ENCODE results near the gene SEZ6L.
"Not testable (repeated sequence)": the region's sequence is repeated elsewhere in the genome, so short reads cannot be mapped to it uniquely, and the experiment has no call there.

Gene SEZ6L

DNA sequence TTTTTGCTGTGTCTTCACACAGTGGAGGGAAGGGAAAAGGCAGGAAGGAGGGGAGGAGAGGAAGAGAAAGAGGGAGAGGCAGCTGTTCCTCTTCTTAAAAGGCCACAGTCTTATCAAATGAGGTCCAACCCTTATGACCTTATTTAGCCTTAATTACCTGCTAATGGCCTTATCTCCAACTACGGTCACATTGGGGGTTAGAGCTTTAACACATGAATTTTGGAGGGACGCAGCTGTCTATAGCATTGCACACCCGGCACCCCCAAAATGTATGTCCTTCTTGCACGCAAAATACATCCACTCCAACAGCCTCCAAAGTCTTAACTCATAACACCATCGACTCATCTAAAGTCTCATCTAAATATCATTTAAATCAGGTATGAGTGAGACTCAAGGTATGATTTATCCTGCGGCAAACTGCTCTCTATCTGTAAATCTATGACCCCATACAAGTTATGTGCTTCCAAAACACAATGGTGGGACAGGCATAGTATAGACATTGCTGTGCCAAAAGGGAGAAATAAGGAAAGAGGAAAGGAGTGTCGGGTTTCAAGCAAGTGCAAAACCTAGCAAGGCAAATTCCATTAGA is 214.8 kb downstream of the SEZ6L start:
- no peak for DNase-seq (ENCODE audit: low read depth)

DNA sequence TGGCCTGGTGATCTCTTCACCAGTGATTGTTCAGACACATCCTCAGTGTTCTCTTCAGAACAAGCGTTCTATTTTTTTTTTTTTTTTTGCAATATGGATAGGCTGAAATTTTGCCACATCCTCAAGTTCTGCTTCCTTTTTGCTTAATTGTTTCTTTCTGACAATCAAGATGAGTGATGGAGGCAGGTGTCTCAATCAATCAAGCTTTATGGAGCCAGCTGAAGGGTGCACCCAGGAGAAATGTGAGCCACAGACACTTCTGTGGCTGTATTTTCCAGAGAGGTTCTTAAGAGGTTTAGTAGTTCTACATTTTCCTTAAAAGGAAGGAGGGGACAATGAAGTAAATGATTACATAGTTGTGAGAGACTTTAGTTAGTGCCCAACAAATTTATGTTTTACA is 215.9 kb downstream of the SEZ6L start:
- DNase-seq (ENCODE audit: low read depth) = no peak

DNA sequence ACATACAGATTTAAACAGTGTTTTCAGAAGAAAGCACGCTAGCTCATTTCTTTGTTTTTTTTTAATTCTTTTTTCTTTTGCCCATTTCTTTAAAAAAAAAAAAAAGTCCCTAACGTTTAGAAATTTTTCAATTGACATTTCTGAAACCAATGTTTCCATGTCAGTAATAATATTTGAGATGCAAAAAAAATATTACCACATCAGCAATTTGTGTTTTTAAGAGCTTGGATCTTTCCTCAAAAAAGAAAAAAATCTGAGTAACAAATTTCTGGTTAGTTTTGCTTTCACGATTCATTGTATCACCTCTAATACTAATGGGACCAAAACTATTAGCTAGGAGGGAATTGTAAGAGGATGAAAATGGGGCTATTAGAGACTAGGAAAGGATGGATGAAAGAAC is 219.9 kb downstream of the SEZ6L start:
- DNase-seq (ENCODE audit: low read depth) = no peak

DNA sequence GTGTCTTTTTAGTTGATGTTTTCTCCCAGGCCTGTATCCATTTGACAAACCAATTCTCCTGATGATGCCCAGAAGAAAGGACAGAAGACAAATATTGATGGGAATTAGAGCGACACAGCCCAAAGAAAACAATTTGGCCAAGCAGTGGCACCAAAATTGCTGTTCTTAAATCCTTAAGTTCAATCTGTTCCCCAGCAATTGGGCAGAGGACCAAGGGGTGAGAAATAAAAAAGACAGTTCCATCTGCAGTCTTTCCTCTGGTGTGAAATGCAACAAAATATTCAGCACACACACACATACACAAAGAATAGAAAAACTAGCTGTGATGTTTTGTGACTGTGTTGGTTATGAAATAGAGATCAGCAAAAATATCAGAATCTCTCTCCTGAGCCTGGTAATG is 221.8 kb downstream of the SEZ6L start:
- no peak for DNase-seq (ENCODE audit: low read depth)

DNA sequence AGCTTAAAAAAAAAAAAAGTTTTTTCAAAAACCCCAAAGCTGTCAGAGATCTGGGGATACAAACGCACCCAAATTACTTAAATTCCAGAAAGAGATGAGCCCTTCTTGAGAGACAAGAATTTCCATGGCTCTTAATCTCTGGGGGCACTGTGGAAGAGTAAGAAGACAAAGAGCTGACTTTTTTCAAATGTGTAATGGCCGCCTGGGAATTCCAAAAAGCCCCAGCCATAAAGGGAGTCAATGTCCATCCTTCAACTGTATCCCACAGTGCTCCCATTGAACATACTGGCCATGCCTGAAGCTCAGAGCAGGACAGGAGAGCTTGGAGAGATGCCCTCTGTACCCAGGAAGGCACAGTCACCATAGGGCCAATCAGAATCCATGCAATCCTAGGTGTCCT is 222.4 kb downstream of the SEZ6L start:
- DNase-seq (ENCODE audit: low read depth) = no peak

DNA sequence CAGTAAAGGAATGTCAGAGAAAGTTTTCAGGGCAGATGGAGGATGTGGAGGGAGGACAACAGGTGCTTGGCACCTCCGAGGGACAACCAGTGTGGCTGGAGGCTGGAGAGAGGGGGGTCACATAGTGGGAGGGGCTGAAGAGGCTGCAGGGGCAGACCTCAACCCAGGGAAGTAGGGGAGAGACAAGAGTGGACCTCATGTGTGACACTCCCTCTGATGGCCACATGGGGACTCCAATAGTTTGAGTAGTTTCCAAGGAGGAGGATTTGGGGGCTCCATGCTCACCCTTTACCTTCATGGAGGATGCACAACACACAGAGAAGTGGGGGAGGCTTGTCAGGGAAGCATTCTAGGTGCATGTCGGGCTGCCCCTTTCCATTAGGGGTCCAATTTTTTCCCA is 224.7 kb downstream of the SEZ6L start:
- peak; percentile 6 for DNase-seq (ENCODE audit: low read depth)

DNA sequence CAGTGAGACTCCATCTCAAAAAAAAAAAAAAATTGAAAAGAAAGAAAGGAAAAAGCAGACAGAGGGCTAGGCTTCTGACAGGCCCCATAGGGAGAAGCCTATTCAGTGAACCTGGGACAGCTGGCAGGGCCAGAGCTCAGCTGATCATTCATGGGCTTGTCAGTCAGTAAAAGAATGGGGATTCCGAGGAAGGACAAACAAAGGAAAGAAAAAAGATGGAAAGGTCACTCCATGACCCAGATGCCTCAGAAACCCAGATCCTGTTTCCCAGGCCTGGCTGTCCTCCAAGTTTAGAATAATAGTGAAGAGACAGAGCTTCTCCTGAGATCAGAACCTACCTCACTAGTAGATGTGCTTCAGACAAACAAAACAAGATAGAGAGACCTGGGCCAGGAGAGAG is 225.5 kb downstream of the SEZ6L start:
- no peak for DNase-seq (ENCODE audit: low read depth)

DNA sequence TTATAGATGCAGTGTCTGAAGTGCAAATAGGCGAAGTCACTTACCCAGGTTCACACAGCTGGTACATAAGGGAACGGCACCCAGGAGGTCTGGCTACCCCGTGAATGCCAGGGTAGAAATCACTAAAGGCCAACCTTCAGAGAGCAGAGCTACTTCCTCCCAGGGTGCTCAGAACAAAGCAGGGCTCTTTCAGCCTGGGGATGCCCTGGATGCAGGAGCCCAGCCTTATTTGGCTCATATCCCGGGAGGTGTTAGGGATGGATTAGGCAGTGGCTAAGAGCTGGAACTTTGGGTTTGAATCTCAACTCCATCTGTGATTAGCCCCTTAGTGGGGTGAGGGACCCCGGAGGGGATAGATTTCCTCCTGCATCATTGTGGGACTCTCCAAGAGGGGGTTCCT is 226.7 kb downstream of the SEZ6L start:
- DNase-seq (ENCODE audit: low read depth) = no peak

DNA sequence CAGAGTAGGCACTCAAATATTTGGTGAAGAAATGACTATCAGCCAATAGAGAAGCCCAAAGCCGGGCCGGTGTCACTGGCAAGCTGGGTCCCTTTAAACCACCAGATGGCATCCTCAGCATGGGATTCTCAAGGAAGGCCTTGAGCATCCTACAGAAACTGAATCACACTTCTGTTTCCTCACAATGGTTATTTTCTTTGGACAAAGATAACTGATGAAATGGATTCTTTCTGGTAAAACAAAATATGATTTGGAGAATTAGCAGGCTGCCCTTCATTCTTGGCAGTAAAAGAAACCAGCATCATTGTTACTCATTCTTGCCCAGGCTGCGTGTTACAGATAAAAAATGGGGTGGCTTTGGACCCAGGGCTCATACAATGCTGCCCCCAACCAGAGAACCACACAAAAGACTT is 229.5 kb downstream of the SEZ6L start:
- DNase-seq (ENCODE audit: low read depth) = peak; percentile 81

DNA sequence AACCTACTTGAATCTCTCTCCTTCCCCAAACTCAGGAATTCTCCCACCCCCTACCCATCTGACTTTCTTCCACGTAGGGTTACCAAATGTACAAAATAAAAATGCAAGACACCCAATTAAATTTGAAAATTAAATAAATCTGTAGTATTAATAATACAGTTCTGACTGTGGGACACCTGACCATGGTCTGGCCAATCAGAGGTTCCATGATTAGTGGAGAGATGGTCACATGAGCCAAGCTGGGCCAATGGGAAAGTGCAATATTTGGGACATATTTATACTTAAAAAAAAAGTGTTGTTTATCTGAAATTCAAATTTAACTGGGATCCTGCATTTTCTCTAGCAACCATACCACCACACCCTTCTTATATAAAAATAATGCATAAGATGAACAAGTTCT is 230.0 kb downstream of the SEZ6L start:
- peak; percentile 23 for DNase-seq (ENCODE audit: low read depth)

DNA sequence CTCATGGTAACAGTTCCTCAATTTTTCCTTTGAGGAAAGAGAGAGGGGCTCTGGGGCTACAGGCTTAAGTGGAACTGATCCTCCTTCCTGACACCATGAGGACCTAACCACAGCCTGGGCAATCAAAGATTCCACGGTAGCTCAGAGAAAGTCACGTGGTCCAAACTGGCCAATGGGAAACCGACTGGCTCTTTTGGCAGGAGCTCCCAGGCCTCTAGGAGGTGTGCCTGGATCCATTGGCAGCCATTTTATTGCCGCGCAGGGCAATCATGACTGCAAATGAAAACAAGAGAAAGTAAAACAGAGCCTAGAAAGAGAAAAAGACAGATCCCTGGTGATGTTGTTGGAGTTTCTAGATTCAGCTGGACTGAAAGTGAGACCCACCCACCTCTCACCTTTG is 232.5 kb downstream of the SEZ6L start:
- peak; percentile 21 for DNase-seq (ENCODE audit: low read depth)

DNA sequence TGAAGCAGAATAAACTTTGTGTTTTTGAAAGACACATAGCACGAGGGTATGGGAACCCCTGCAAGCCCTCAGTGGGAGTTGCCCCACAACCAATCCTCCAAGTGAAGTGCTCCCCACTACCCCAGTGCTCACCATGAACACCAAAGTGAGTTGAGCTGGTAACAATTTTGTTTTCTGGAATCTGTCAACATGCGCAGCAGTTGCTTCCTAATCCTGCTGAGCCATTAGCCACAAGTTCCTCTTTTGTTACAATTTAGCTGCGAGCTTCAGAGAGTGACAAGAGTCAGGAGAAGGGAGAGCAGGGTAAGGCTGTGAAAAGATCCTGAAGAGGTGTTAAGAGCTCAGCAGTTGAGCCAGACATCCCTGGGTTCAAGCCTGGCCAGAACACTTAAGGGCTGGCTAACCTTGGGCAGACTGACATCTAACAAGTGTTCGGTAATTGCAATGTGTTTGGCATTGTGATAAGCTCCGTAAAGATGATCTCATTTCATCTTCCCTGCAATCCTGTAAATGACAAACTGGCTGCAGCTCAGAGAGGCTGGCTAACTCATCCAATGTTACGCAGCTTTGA is 235.7 kb downstream of the SEZ6L start:
- DNase-seq (ENCODE audit: low read depth) = no peak

DNA sequence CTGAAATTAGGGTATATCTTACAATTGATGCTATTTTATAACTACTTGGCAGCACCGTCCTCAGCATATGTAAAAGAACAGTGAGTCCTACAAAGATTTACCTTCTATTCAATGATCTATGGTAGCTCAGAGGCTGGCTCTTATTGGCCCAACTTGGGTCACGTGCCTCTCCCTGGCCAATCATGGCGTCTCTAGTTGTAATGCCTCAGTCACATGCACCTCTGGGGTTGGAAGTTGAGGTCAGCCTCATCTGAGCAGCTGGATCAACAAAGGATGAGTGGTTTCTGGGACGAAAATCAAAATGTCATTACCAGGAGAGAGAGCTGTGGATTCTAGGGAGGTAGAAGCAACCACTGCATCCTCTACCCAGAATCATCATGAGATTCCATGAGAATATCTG is 236.9 kb downstream of the SEZ6L start:
- DNase-seq (ENCODE audit: low read depth) = peak; percentile 28

DNA sequence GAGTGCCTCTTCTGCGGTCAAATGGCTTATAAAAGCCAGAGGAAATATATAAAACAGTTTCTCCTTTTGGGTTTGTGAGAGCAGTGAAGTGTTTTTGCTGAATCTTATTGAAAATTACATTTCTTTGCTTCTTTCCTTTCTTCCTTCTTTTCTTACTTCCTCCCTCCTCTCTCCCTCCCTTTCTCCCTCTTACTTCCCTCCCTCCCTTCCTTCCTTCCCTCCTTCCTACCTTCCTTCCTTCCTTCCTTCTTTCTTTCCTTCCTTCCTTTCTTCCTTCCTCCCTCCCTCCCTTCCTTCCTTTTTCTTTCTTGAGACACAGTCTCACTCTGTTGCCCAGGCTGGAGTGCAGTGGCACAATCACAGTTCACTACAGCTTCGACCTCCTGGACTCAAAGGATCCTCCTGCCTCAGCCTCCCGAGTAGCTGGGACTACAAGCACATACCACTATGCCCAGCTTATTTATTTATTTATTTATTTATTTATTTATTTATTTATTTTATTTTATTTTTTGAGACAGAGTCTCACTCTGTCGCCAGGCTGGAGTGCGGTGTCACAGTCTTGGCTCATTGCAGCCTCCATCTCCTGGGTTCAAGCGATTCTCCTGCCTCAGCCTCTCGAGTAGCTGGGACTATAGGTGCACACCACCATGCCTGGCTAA is 239.4 kb downstream of the SEZ6L start:
- DNase-seq (ENCODE audit: low read depth) = not testable (repeated sequence)

DNA sequence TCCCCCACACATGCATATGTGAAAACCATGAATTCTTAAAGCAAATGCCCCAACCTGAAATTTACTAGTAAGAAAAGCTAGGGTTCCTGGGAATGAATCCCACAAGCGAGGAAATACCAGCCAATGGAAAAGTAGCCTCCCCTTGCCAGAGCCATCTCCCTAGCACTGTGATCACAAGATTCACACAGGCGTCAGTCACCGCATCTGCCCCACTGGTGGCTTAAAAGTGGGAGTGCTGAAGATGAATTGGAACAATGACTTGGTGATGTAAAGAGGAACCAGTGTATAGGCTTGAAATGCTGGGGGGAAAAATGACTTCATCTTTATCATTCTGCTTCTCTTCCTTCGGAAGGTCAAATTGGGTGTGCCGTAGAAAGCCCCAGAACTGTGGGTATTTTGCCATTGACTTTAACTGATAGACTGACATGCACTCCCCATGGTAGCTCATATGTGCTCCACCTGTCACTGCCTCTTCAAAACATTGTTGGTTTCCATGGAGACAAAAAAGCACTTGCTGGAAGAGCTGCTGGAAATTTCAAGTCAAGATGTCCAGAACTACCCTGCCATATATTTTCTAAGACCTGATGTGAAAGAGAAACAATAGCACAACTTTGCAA is 240.6 kb downstream of the SEZ6L start:
- no peak for DNase-seq (ENCODE audit: low read depth)

DNA sequence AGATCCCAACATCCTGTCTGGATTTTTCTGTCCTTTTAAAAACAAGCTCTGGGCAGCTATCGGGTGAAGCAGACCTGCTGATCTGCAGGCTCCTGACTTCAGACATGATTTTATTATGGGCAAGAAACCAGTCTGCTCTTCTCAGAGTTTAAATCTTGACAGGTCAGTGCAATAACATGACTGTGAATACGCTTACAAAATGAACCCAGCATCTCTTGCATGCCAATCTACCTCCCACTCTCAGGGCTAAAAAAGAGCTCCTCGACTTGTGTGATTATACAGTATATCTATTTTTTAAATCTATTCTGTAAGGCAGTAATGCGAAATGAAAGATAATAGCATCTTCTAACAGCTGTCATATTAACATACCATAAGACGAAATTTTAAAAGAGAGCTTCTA is 241.1 kb downstream of the SEZ6L start:
- no peak for DNase-seq (ENCODE audit: low read depth)

DNA sequence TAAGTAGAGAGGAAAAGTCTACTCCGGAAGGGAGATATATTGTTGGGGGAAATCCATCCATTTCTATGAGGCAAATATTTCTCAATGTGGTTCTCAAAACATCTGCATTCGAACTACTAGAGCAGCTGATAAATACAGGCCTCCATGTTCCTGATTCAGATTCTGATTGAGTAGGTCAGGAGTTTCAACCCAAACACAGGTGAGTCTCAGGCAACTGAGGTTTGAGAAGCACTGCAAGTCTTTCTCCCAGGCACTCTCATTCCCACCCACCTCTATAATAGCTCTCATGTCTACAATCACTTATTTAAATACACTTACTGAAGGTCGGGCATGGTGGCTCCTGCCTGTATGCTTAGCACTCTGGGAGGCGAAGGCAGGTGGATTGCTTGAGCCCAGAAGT is 245.1 kb downstream of the SEZ6L start:
- DNase-seq (ENCODE audit: low read depth) = no peak

DNA sequence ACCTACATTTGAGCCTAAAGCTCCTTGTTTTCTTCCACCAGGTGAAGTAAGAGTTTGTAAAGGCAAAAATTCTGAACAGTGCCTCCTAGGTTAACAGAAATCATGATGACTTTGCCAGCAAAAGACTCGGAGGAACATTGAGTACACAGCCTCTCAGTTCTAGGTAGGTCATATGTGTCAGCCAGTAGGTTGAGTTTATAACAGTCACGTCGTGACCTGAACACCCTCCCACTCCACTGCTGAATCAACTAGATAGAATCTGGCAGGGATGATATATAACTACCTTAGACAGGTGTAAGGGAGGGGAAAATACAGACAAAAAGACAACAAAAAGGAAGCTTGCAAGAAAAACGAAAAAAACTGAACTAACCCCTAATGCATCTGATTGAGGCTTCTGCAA is 247.0 kb downstream of the SEZ6L start:
- no peak for DNase-seq (ENCODE audit: low read depth)

DNA sequence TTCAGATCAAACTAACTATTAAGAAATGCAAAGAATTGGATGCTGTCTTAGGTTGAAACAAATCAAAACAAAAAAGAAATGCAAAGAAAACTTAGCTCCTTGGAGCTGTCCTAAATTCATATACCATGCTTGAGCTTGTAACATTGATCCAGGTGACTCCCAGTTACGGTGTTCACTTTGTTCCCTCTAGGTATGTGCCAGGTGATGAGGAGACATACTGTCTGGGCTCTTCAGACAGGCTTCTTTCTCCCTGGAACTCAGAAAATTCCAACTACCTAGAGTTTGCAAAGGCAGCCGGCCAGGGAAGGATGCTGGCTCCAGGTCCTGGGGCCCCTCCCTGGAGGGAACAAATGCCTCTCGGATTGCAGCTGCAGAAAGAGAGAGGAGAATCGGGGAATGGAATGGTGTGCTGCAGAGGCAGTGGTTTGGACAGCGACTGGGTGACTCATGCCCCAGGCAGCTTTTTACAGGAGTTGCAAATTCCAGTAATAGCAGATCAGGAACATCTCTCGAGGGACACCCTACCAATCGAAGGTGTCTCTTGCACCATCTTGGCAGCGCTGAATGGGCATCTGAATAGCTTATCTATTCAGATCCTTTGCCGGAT is 247.5 kb downstream of the SEZ6L start:
- peak; percentile 67 for DNase-seq (ENCODE audit: low read depth)

DNA sequence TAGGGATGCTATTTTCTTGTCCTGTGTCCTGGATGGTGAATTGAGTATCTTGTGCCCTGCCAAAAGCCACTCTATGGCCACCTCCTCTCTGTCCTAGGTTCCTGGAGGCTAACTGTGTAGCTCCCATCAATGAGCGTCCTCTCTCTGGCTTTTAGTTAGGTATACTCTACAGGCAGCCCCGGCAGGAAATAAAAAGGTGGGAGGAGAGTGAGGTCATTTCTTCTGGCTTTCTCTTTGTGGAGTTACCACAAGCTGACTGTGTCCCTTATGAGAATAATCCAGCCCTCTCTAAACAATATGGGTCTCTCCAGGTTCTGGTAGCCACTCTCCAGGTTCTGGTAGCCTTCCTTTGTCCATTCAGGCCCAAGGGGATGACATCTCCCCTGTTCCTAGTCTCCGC is 248.1 kb downstream of the SEZ6L start:
- no peak for DNase-seq (ENCODE audit: low read depth)

DNA sequence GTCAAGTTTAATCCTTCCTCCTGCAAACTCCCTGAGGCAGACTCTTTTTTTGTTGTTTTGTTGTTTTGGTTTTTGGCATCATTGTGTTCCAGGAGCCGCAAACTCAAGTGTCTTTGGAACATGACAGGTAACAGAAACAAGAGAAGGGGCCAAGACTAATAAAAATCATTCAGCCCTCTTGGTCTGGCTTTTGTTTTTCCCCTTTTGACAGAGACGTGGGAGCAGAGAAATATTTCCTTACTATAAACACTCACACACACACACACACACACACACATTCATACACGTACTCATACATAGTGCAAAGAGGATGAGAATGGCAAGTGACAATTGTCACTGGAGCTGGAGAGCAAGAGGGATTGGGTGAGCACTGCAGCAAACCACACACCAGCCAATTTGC is 249.4 kb downstream of the SEZ6L start:
- DNase-seq (ENCODE audit: low read depth) = no peak

DNA sequence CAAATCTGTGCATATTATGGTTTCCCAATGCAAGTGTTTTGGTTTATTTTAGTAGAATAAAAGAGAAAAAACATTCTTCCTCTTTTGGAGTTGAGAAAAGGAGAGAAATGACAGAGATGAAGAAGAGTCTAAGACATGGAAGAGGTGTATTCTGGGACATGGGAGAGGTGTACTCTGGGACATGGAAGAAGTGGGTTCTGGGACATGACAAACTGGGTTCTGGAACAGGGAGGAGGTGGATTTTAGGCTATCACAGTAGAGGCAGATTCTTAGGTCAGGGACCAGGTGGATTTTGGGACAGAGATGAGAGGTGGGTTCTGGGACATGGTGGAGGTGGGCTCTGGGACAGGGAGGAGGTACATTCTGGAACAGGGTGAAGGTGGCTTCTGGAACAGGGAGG is 257.7 kb downstream of the SEZ6L start:
- DNase-seq (ENCODE audit: low read depth) = no peak
